ENCODE measurements around the gene FGB.

DNA sequence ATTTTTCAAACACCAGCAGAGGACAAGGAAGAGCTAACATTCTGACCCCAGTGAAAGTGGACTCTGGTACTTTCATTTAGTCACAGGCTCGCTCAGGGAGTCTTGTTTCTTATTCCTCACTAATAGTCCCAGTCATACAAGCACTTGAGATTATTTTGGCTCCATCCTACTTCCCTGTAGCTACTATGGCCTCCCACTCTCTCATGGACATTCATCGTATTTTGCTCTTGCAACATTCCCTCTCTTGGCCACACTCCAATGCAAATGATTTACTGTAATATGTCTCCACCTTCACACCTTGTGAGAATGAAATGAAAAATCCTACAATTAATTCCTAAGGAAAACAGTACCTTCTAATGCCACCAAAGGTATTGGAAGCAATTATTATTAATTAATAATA lies 33.9 kb upstream of the FGB start:
- TF ChIP-seq, protein P1, sequence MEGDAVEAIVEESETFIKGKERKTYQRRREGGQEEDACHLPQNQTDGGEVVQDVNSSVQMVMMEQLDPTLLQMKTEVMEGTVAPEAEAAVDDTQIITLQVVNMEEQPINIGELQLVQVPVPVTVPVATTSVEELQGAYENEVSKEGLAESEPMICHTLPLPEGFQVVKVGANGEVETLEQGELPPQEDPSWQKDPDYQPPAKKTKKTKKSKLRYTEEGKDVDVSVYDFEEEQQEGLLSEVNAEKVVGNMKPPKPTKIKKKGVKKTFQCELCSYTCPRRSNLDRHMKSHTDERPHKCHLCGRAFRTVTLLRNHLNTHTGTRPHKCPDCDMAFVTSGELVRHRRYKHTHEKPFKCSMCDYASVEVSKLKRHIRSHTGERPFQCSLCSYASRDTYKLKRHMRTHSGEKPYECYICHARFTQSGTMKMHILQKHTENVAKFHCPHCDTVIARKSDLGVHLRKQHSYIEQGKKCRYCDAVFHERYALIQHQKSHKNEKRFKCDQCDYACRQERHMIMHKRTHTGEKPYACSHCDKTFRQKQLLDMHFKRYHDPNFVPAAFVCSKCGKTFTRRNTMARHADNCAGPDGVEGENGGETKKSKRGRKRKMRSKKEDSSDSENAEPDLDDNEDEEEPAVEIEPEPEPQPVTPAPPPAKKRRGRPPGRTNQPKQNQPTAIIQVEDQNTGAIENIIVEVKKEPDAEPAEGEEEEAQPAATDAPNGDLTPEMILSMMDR (IDR thresholded peaks at IDR 0.05; ENCODE audit: low read length): no peak
- no peak for TF ChIP-seq EZH2 (optimal IDR thresholded peaks at IDR 0.05; ENCODE audit: low read depth, low read length)
- TF ChIP-seq EZH2phosphoT487 (IDR thresholded peaks at IDR 0.05; ENCODE audit: low read length): no peak

Data from MM.1S (cell line).